Duodenal mucosa (tissue), 2 donors: Measurements from ENCODE around the gene TUT7.

ENCODE experiments used
- H3K27ac ChIP-seq: one replicate; pipeline ENCODE4 v1.7.0; 2013; ENCODE audit warnings: low read depth, low read length
- H3K27me3 ChIP-seq, 2 donors: one replicate each; pipeline ENCODE4 v1.7.0; 2013; ENCODE audit warnings: low read length in 2 of 2, control low read depth in 1 of 2; ENCODE audit not compliant: insufficient read depth in 2 of 2, control insufficient read depth in 1 of 2
- H3K36me3 ChIP-seq, 2 donors: one replicate each; pipeline ENCODE4 v1.7.0; 2013; ENCODE audit warnings: low read length in 2 of 2, control low read depth in 1 of 2; ENCODE audit not compliant: insufficient read depth in 2 of 2, control insufficient read depth in 1 of 2
- H3K4me1 ChIP-seq, 2 donors: one replicate each; pipeline ENCODE4 v1.7.0; 2013; ENCODE audit warnings: low read length in 2 of 2, control low read depth in 1 of 2; ENCODE audit not compliant: insufficient read depth in 2 of 2, control insufficient read depth in 1 of 2
- H3K4me3 ChIP-seq, 2 donors: one replicate each; pipeline ENCODE4 v1.7.0; 2013; ENCODE audit warnings: low read length in 2 of 2, low read depth in 1 of 2
- H3K9ac ChIP-seq, 2 donors: one replicate each; pipeline ENCODE4 v1.7.0; 2013; ENCODE audit warnings: low read length in 2 of 2, low read depth in 1 of 2
- H3K9me3 ChIP-seq, 2 donors: one replicate each; pipeline ENCODE4 v1.7.0; 2013; ENCODE audit warnings: low read length in 2 of 2, control low read depth in 1 of 2; ENCODE audit not compliant: control insufficient read depth in 1 of 2

Gene TUT7

GRCh38 chr9:86285261-86285660 is 68.9 kb downstream of the TUT7 start:
- Histone ChIP-seq H3K27ac (no peak overlapping the region), H3K9ac (no peak overlapping the region), H3K4me1 (peaks cover 7 to 20% of the 10 kb centered on the region in 2 donors), H3K36me3 (peaks cover 0 to 8% of the 10 kb centered on the region in 2 donors), H3K4me3 (no peak overlapping the region), H3K9me3 (no peaks in the 10 kb centered on the region), H3K27me3 (no peaks in the 10 kb centered on the region)

GRCh38 chr9:86282979-86283535 is 71.2 kb downstream of the TUT7 start:
- Histone ChIP-seq H3K27me3 (no peaks in the 10 kb centered on the region), H3K9me3 (no peaks in the 10 kb centered on the region), H3K9ac (peak overlapping the region; percentile 77 to 83), H3K4me3 (peak overlapping the region; percentile 97 to 98), H3K36me3 (peaks cover 0 to 8% of the 10 kb centered on the region in 2 donors), H3K27ac (peak overlapping the region; percentile 97), H3K4me1 (peaks cover 15 to 27% of the 10 kb centered on the region in 2 donors)

- no peaks in the 10 kb centered on the region for H3K9me3 ChIP-seq
- no peaks in the 10 kb centered on the region for H3K27me3 ChIP-seq
Measured at GRCh38 chr9:86282077-86282978, 71.9 kb downstream of the TUT7 start, which contains the start of gene ISCA1. Gene ISCA1, minus strand, starts transcription at chr9:86282538. Its CDS starts 80 bp downstream, at chr9:86282458.

GRCh38 chr9:86281593-86282076 is 72.6 kb downstream of the TUT7 start:
- Histone ChIP-seq H3K27me3 (no peaks in the 10 kb centered on the region), H3K9me3 (no peaks in the 10 kb centered on the region), H3K4me3 (peak overlapping the region; percentile 97 to 98), H3K4me1 (peaks cover 15 to 27% of the 10 kb centered on the region in 2 donors), H3K27ac (peak overlapping the region; percentile 97), H3K36me3 (no peaks in the 10 kb centered on the region), H3K9ac (peak overlapping the region; percentile 83 to 90)

More at GRCh38 chr9:86282077-86282978, 71.9 kb downstream of the TUT7 start, which contains the start of gene ISCA1:
- Histone ChIP-seq H3K27ac (peak within 1 kb of the TSS; percentile 97), H3K9ac (peak within 1 kb of the TSS; percentile 83 to 90), H3K36me3 (peaks cover 0 to under 1% of the 10 kb centered on the region in 2 donors), H3K4me1 (peaks cover 15 to 27% of the 10 kb centered on the region in 2 donors), H3K4me3 (peak within 1 kb of the TSS; percentile 97 to 98)

- Histone ChIP-seq H3K9ac (no peak overlapping the region), H3K4me3 (peak overlapping the region in 1 of 2 donors; percentile 98), H3K9me3 (no peaks in the 10 kb centered on the region), H3K4me1 (peaks cover 15 to 27% of the 10 kb centered on the region in 2 donors), H3K27me3 (no peaks in the 10 kb centered on the region), H3K36me3 (no peaks in the 10 kb centered on the region), H3K27ac (no peak overlapping the region)
Measured at GRCh38 chr9:86280580-86280979, 73.6 kb downstream of the TUT7 start.

- Histone ChIP-seq H3K9me3 (no peaks in the 10 kb centered on the region), H3K4me1 (peaks cover 15 to 27% of the 10 kb centered on the region in 2 donors), H3K27me3 (no peaks in the 10 kb centered on the region), H3K4me3 (no peak overlapping the region), H3K27ac (no peak overlapping the region), H3K36me3 (no peaks in the 10 kb centered on the region), H3K9ac (no peak overlapping the region)
Measured at GRCh38 chr9:86279839-86280238, 74.4 kb downstream of the TUT7 start.

GRCh38 chr9:86277072-86277471 is 77.1 kb downstream of the TUT7 start:
- H3K9ac ChIP-seq: no peak overlapping the region
- H3K27ac ChIP-seq: no peak overlapping the region
- H3K4me1 ChIP-seq: peaks cover 12 to 18% of the 10 kb centered on the region in 2 donors

GRCh38 chr9:86275962-86276361 is 78.2 kb downstream of the TUT7 start:
- H3K9ac ChIP-seq: no peak overlapping the region
- no peaks in the 10 kb centered on the region for H3K9me3 ChIP-seq
- peaks cover 10 to 24% of the 10 kb centered on the region in 2 donors for H3K36me3 ChIP-seq
- H3K27ac ChIP-seq: no peak overlapping the region
- H3K4me1 ChIP-seq: peaks cover 12 to 14% of the 10 kb centered on the region in 2 donors
- no peaks in the 10 kb centered on the region for H3K27me3 ChIP-seq
- no peak overlapping the region for H3K4me3 ChIP-seq

More at GRCh38 chr9:86277072-86277471, 77.1 kb downstream of the TUT7 start:
- Histone ChIP-seq H3K27me3 (no peaks in the 10 kb centered on the region), H3K9me3 (no peaks in the 10 kb centered on the region), H3K36me3 (peaks cover 10 to 13% of the 10 kb centered on the region in 2 donors), H3K4me3 (no peak overlapping the region)

GRCh38 chr9:86274821-86275643 is 79.2 kb downstream of the TUT7 start:
- Histone ChIP-seq H3K27ac (no peak overlapping the region), H3K4me1 (peaks cover 5 to 10% of the 10 kb centered on the region in 2 donors), H3K36me3 (peaks cover 10 to 25% of the 10 kb centered on the region in 2 donors), H3K9ac (no peak overlapping the region), H3K27me3 (no peaks in the 10 kb centered on the region), H3K9me3 (no peaks in the 10 kb centered on the region), H3K4me3 (no peak overlapping the region)
